Upper lobe of left lung (tissue), 4 donors: ENCODE measurements around the gene TTLL10.

Experiments
- CTCF ChIP-seq, 6 experiments: fragments of 450-650 bp in 4 of 6; fragments of 200-600 bp in 2 of 6; sonication (generic) in 2 of 6; IDR thresholded peaks; one replicate each; pipeline ENCODE4 v1.5.1; 2016 to 2019; ENCODE audit warnings: antibody characterized with exemption in 6 of 6
- EP300 ChIP-seq, 4 donors: sonication (generic); formaldehyde crosslinking; IDR thresholded peaks; one replicate each; pipeline ENCODE4 v1.5.1; 2017; ENCODE audit warnings: antibody characterized with exemption in 4 of 4, control low read depth in 2 of 4
- POLR2A ChIP-seq, 4 donors: fragments of 450-650 bp; IDR thresholded peaks; one replicate each; pipeline ENCODE4 v1.5.1; 2016 to 2017; ENCODE audit warnings: antibody characterized with exemption in 4 of 4, mild to moderate bottlenecking in 2 of 4
- POLR2AphosphoS5 ChIP-seq, 2 donors: sonication (generic); formaldehyde crosslinking; IDR thresholded peaks; one replicate each; pipeline ENCODE4 v1.5.1; 2017; ENCODE audit warnings: antibody characterized with exemption in 2 of 2

- TF ChIP-seq POLR2AphosphoS5 (IDR thresholded peaks at IDR 0.05) (no peak), CTCF (IDR thresholded peaks at IDR 0.05) (no peak), POLR2A (IDR thresholded peaks at IDR 0.05) (no peak), EP300 (IDR thresholded peaks at IDR 0.05) (no peak)
These were observed 30.0 kb upstream of the TTLL10 start for GRCh38 chr1:1143636-1144035.
